SH-SY5Y (cell line): ENCODE measurements around the gene S100A6.

Experiments
- GATA2 ChIP-seq: IDR thresholded peaks from 2 replicates; pipeline ENCODE4 v1.6.1; 2011; ENCODE audit warnings: mild to moderate bottlenecking, low read depth, low read length
- GATA3 ChIP-seq: IDR thresholded peaks from 2 replicates; pipeline ENCODE4 v1.6.1; 2011; ENCODE audit warnings: low read depth, mild to moderate bottlenecking, low read length, moderate library complexity

DNA sequence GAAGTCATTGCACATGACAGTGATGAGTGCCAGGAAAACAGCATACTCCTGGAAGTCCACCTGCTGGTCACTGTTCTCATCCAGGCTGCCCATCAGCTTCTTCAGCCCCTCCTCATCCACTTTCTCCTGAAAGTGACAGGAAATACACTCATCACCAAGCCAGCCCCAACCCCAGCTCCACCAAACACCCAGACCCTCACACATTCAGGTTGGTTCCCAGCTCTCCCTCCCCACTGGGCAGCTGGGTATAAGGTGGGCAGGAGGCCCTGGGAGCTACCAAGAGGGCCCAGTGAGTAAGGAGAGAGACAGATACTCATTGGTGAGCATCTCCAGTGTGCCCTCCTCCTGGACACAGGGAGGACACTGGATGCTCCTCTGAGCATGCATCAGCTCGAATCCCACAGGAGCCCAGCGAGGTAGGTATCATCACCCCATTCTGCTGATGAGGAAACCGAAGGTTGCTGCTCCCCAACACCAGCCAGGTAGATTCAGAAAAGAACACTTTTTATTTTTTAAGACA, 25.7 kb upstream of the S100A6 start:
- TF ChIP-seq GATA2 (no peak), GATA3 (no peak)
